ENCODE measurements around the gene KDM4B. TPM values are rescaled to one million over a fixed set of nuclear protein-coding genes. Genes with fewer than 3 reads are reported as not detected.

Gene KDM4B
- total and polyA plus RNA-seq, 3 donors from 2014 or later = 33.3 to 72.7 (median 67.7) TPM

GRCh38 chr19:5107432-5108122, 138.7 kb downstream of the KDM4B start:
- DNase-seq = no peak
- H3K4me1 ChIP-seq = peaks cover 11% of the 10 kb centered on the region
- intact Hi-C loops (cut with DNase I; ENCODE audit: low total_unique reads) = no loop called here
- no peak overlapping the region for H3K27ac ChIP-seq
- H3K4me3 ChIP-seq = no peak overlapping the region
- 74 to 82% methylated on average over 12 to 21 of the region's 21 CpGs for WGBS, 2 donors
- H3K36me3 ChIP-seq (ENCODE audit: low read depth, missing control alignments) = no peaks in the 10 kb centered on the region
- no peaks in the 10 kb centered on the region for H3K9me3 ChIP-seq
- TF ChIP-seq CTCF (IDR thresholded peaks at IDR 0.05) (no peak), POLR2A (IDR thresholded peaks at IDR 0.05) (no peak)
- H3K27me3 ChIP-seq = no peaks in the 10 kb centered on the region

GRCh38 chr19:5108123-5108596, 139.2 kb downstream of the KDM4B start:
- DNase-seq = no peak
- intact Hi-C loops (cut with DNase I; ENCODE audit: low total_unique reads) = no loop called here
- H3K36me3 ChIP-seq (ENCODE audit: low read depth, missing control alignments) = no peaks in the 10 kb centered on the region
- 86 to 87% methylated on average over 5 to 12 of the region's 12 CpGs for WGBS, 2 donors
- H3K4me3 ChIP-seq = no peak overlapping the region
- peaks cover 6% of the 10 kb centered on the region for H3K4me1 ChIP-seq
- no peaks in the 10 kb centered on the region for H3K27me3 ChIP-seq
- H3K9me3 ChIP-seq = no peaks in the 10 kb centered on the region
- no peak overlapping the region for H3K27ac ChIP-seq
- TF ChIP-seq POLR2A (IDR thresholded peaks at IDR 0.05) (no peak), CTCF (IDR thresholded peaks at IDR 0.05) (no peak)

- H3K27me3 ChIP-seq = no peaks in the 10 kb centered on the region
- no peak for TF ChIP-seq POLR2A (IDR thresholded peaks at IDR 0.05)
- no peak for TF ChIP-seq CTCF (IDR thresholded peaks at IDR 0.05)
- no peaks in the 10 kb centered on the region for H3K9me3 ChIP-seq
- intact Hi-C loops (cut with DNase I; ENCODE audit: low total_unique reads) = no loop called here
- H3K4me1 ChIP-seq = no peaks in the 10 kb centered on the region
- no peak overlapping the region for H3K27ac ChIP-seq
- H3K4me3 ChIP-seq = no peak overlapping the region
- H3K36me3 ChIP-seq (ENCODE audit: low read depth, missing control alignments) = no peaks in the 10 kb centered on the region
- 97 to 99% methylated on average over 12 to 13 of the region's 13 CpGs for WGBS, 2 donors
- DNase-seq = no peak
Observed at GRCh38 chr19:5108866-5109265, 140.0 kb downstream of the KDM4B start.

GRCh38 chr19:5109560-5109959, 140.6 kb downstream of the KDM4B start:
- no peak overlapping the region for H3K4me3 ChIP-seq
- no peaks in the 10 kb centered on the region for H3K36me3 ChIP-seq (ENCODE audit: low read depth, missing control alignments)
- intact Hi-C loops (cut with DNase I; ENCODE audit: low total_unique reads) = no loop called here
- H3K4me1 ChIP-seq = no peaks in the 10 kb centered on the region
- DNase-seq = no peak
- 91 to 95% methylated on average over 11 to 17 of the region's 17 CpGs for WGBS, 2 donors
- TF ChIP-seq CTCF (IDR thresholded peaks at IDR 0.05) = no peak
- no peak for TF ChIP-seq POLR2A (IDR thresholded peaks at IDR 0.05)
- H3K9me3 ChIP-seq = no peaks in the 10 kb centered on the region
- no peaks in the 10 kb centered on the region for H3K27me3 ChIP-seq
- H3K27ac ChIP-seq = no peak overlapping the region

GRCh38 chr19:5110546-5110945, 141.6 kb downstream of the KDM4B start:
- no peaks in the 10 kb centered on the region for H3K36me3 ChIP-seq (ENCODE audit: low read depth, missing control alignments)
- H3K4me3 ChIP-seq = no peak overlapping the region
- H3K27me3 ChIP-seq = no peaks in the 10 kb centered on the region
- intact Hi-C loops (cut with DNase I; ENCODE audit: low total_unique reads) = no loop called here
- DNase-seq = no peak
- no peaks in the 10 kb centered on the region for H3K4me1 ChIP-seq
- H3K9me3 ChIP-seq = no peaks in the 10 kb centered on the region
- 93% methylated on average over 26 to 27 of the region's 27 CpGs for WGBS, 2 donors
- H3K27ac ChIP-seq = no peak overlapping the region
- TF ChIP-seq CTCF (IDR thresholded peaks at IDR 0.05) = no peak
- no peak for TF ChIP-seq POLR2A (IDR thresholded peaks at IDR 0.05)
